ENCODE data around the gene MEIOB. TPM values are rescaled to one million over a fixed set of nuclear protein-coding genes. Genes with fewer than 3 reads are reported as not detected.
A peak's percentile ranks its signal among the peaks of the same experiment; 100 is the strongest.

MEIOB gene
- total RNA-seq, 4 donors from 2014 or later = 0.76 TPM; not detected in 3

DNA sequence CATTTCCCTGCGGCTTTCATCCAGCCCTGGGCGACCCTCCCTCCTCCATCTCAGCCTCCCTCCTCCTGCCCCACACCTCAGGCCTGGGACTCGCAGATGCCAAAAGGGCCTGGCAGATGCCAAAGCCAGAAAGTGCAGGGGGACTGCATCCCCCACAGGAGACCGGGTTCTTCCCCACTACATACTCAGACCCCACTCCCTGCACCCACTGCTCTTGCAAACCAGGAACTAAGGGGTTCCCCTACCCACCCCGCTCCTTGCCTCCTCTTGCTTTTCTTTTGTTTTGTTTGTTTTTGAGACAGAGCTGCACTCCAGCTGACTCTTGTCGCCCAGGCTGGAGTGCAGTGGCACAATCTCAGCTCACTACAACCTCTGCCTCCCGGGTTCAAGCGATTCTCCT, 43.0 kb upstream of the MEIOB start:
- Histone ChIP-seq H3K27me3 (peaks cover 6 to 69% (median 12%) of the 10 kb centered on the region in 4 donors), H3K4me1 (peaks cover 33 to 92% (median 37%) of the 10 kb centered on the region in 3 donors), H3K9me3 (no peaks in the 10 kb centered on the region), H3K36me3 (peaks cover 0 to 6% (median 0%) of the 10 kb centered on the region in 3 donors), H3K4me3 (no peak overlapping the region), H3K27ac (peak overlapping the region in 2 of 4 donors; percentile 25 to 87)
- TF ChIP-seq, protein P1, sequence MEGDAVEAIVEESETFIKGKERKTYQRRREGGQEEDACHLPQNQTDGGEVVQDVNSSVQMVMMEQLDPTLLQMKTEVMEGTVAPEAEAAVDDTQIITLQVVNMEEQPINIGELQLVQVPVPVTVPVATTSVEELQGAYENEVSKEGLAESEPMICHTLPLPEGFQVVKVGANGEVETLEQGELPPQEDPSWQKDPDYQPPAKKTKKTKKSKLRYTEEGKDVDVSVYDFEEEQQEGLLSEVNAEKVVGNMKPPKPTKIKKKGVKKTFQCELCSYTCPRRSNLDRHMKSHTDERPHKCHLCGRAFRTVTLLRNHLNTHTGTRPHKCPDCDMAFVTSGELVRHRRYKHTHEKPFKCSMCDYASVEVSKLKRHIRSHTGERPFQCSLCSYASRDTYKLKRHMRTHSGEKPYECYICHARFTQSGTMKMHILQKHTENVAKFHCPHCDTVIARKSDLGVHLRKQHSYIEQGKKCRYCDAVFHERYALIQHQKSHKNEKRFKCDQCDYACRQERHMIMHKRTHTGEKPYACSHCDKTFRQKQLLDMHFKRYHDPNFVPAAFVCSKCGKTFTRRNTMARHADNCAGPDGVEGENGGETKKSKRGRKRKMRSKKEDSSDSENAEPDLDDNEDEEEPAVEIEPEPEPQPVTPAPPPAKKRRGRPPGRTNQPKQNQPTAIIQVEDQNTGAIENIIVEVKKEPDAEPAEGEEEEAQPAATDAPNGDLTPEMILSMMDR (IDR thresholded peaks at IDR 0.05) = no peak
- no peak for TF ChIP-seq POLR2A (IDR thresholded peaks at IDR 0.05)
- WGBS, 2 donors = 60 to 62% methylated on average over 7 to 8 of the region's 8 CpGs
- intact Hi-C loops (cut with DNase I) = no loop called here
- no peak for DNase-seq

GRCh38 chr16:1914084-1914608, 42.2 kb upstream of the MEIOB start:
- 38 to 54% methylated on average over 4 to 7 of the region's 15 CpGs for WGBS, 2 donors
- intact Hi-C loops (cut with DNase I) = no loop called here
- Histone ChIP-seq H3K36me3 (peaks cover 0 to 6% (median 0%) of the 10 kb centered on the region in 3 donors), H3K9me3 (no peaks in the 10 kb centered on the region), H3K27me3 (peaks cover under 1 to 63% (median 8%) of the 10 kb centered on the region in 4 donors), H3K4me3 (peak overlapping the region in 1 of 4 donors; percentile 10), H3K4me1 (peaks cover 33 to 92% (median 37%) of the 10 kb centered on the region in 3 donors), H3K27ac (peak overlapping the region in 3 of 4 donors; percentile 81 to 88 (median 87))
- no peak for DNase-seq
- no peak for TF ChIP-seq POLR2A (IDR thresholded peaks at IDR 0.05)
- TF ChIP-seq, protein P1 (IDR thresholded peaks at IDR 0.05) = no peak

DNA sequence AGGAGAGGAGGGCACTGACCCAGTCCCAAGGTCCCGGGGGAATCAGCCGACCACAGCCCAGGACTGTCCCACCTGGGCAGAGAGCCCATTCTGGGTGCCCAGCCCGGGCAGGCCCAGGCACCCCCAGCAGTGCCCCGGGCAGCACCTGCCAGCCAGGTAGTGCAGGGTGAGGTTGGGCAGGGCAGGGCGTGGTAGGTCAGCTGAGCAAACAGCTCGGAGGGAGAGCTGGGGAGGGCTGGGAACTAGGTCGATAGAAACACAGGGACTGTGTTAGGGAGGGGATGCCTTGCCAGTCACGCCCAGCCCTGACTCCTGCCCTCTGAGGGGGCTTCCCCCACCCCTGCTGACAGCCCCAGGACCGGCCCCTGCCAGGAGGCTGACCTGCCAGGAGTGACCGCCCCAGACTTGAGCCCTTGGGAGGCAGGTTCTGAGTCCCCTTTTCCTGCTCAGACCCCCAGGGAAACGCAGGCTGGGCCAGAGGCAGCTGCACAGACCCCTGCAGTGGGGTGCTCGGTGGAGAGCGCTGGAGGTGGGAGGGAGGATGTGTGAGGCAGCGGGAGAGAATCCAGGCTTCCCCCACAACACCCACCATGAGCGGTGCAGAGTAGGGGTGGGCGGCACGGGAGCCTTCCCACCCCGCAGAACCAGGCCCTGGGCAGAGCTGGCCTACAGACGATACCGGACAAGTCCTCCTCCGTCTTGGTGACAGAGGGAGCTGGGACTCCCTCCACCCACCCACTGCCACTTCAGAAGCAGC, 41.5 kb upstream of the MEIOB start:
- 56% methylated on average over 5 of the region's 21 CpGs; no CpG with 5 or more reads in 1 of the 2 donors for WGBS, 2 donors
- no peaks in the 10 kb centered on the region for H3K9me3 ChIP-seq
- peaks cover 29 to 89% (median 34%) of the 10 kb centered on the region in 3 donors for H3K4me1 ChIP-seq
- H3K4me3 ChIP-seq = peak overlapping the region in 2 of 4 donors; percentile 2 to 10
- H3K27ac ChIP-seq = peak overlapping the region; percentile 18 to 88 (median 84)
- DNase-seq = no peak
- TF ChIP-seq, protein P1 (IDR thresholded peaks at IDR 0.05) = no peak
- peak in 2 of 4 donors; percentile 12 to 19 for TF ChIP-seq POLR2A (IDR thresholded peaks at IDR 0.05)
- H3K27me3 ChIP-seq = peaks cover 0 to 63% (median 4%) of the 10 kb centered on the region in 4 donors
- intact Hi-C loops (cut with DNase I) = no loop called here
- peaks cover 0 to 6% (median 0%) of the 10 kb centered on the region in 3 donors for H3K36me3 ChIP-seq

GRCh38 chr16:1912215-1912543, 40.2 kb upstream of the MEIOB start:
- Histone ChIP-seq H3K4me1 (peaks cover 16 to 80% (median 33%) of the 10 kb centered on the region in 3 donors), H3K9me3 (no peaks in the 10 kb centered on the region), H3K4me3 (no peak overlapping the region), H3K27ac (peak overlapping the region; percentile 9 to 88 (median 58)), H3K27me3 (peaks cover 0 to 63% (median under 1%) of the 10 kb centered on the region in 4 donors), H3K36me3 (peaks cover 0 to 6% (median 0%) of the 10 kb centered on the region in 3 donors)
- TF ChIP-seq POLR2A (IDR thresholded peaks at IDR 0.05) = no peak
- TF ChIP-seq, protein P1 (IDR thresholded peaks at IDR 0.05) = no peak
- 40 to 41% methylated on average over 6 to 9 of the region's 17 CpGs for WGBS, 2 donors
- no peak for DNase-seq
- intact Hi-C loops (cut with DNase I) = no loop called here

Measured in esophagus squamous epithelium (tissue), 5 donors.